HG03159 (cell line): ENCODE measurements around the gene NAA15.
"Not testable (repeated sequence)": the region's sequence is repeated elsewhere in the genome, so short reads cannot be mapped to it uniquely, and the experiment has no call there.

Experiments
- ATAC-seq: cut with Tn5 transposase; IDR thresholded peaks from one replicate; pipeline ENCODE4 v1.9.1; 2021; ENCODE audit warnings: mild to moderate bottlenecking, moderate library complexity; ENCODE audit not compliant: unreplicated experiment

NAA15 gene

GRCh38 chr4:139337612-139338011 is 36.3 kb downstream of the NAA15 start:
- ATAC-seq: no peak

- ATAC-seq: no peak
Observed at GRCh38 chr4:139361301-139361700, 60.0 kb downstream of the NAA15 start.

DNA sequence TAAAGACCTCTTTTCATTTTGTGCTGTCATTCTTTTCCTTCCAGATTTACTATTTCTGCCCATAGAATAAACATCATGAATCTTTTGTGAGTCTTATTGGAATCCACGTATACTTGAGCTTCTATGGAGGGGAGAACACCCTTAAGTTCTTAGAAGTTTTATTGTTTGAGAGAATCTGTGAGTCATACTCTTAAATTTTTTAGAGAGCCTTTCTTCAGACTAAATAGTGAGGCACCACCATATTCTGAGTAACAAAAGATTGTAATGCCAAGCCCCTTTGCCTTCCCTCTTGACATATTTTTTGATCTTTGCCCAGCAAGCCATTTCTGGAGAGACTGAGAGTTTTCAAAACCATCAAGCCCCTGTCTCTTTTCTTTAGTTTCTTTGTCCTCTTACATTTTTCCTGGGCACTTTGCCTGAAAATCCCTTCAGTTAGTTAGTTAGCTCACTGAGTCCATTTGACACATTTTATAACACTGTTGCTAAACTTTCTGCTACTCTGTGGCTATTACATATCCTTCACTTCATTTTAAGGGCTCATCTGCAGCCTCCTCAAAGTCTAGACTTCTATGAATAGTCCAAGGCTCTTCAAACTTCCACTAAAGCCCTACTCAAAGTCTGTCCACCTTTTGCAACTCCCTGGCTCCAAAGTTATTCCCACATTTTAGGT is 66.3 kb downstream of the NAA15 start:
- no peak for ATAC-seq

GRCh38 chr4:139368998-139369397 is 67.7 kb downstream of the NAA15 start:
- no peak for ATAC-seq

GRCh38 chr4:139374251-139374650 is 72.9 kb downstream of the NAA15 start:
- no peak for ATAC-seq

DNA sequence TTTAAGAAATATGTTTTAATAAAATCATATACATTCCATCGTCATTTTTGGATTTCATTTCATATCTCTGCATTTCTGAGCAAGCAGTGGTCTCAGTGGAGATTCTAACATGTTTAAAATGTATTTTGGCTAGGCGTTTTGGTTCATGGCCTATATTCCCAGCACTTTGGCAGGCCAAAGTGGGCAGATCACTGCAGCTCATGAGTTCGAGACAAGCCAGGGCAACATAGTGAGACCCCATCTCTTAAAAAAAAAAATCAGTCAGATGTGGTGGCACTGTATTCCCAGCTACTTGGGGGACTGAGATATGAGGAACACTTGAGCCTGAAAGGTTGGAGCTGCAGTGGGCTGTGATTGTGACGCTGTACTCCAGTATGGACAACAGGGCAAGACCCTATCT is 85.1 kb downstream of the NAA15 start:
- ATAC-seq: no peak

DNA sequence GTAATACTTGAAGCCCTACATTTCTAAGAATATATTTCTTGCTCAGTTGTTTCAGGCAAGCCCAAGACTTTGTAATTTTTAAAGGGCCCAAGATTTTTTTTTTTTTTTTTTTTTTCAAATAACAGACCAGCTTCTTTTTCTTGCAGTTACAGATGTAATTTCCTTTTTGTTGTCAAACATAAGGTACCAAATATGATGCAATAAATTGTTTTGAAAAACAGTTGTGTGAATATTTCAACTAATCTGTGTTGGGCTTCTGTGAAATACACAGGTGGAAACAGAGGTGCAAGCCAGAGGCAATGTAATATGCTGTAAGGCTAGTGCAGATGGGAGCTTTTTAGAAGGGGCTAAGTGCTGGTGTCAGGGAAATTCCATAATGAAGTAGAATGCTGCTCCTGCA is 87.8 kb downstream of the NAA15 start:
- no peak for ATAC-seq

DNA sequence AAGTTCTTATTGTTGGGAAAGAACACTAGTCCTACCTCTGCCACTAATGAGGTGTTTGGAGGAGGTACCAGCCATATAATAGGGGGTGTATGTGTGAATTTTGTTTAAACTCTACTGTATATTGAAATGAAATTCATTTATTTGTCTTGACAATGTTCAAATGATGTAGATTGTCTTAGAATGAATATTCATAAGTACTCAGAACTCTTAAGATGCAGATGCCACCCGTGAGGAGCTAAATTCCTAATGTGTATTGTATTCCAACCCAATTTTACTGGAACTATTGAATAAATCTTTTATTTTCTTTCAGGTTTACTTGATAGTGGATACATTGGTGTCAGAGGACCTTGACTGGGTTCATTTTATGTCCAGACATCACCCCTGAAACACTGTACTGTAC is 88.7 kb downstream of the NAA15 start:
- no peak for ATAC-seq

DNA sequence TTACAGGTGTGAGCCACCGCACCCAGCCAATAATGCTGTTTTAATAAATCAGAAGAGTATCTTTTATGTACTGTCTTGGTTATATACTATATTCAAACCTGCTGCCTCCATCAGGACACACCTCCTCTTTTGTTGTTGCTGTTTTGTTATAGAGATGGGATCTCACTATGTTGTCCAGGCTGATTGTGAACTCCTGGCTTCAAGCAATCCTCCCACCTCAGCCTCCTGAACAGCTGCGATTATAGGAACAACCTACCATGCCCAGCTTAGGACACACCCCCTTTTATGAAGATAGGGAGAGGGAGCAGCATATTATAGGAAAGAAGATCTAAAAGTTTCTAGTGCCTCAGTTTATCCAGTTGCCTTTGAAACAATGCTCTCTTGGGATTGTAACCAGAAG is 90.4 kb downstream of the NAA15 start:
- ATAC-seq: no peak

DNA sequence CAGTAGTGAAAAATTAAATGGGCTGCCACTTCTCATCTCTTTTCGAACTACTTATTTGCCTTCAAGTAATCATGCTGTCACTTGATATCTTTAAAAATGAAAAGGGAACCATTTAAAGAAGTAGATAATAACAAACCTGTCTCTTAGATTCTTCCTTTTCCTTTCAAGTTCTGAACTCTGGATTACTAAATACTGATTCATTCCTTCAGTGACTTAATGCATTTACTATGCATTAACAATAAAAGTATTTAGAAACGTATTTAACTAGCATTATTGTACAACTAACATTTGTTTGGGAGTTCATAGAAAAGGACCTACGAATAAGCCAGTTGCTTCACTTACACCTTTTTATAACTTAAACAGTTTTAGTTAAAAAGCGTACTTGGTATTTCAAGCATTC is 91.5 kb downstream of the NAA15 start:
- no peak for ATAC-seq

GRCh38 chr4:139401368-139401767 is 100.1 kb downstream of the NAA15 start:
- ATAC-seq: no peak

DNA sequence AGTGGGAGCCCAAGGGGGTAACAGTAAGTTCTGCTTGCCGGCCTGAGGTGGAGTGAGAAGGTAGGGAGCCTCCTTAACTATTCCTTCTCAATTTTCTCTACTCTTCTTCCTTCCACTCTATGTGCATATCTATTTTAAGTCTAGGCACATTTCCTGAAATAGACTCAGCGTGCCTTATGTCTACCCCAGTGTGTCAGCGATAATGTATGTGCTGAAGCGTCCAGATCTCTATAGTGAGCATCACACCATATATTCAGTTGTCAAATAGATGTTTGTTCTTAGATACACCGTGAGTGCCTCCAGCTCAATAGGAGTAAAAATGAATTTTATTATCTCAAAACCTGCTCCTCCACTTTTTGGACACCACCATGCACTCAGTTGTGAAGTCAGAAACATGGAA is 101.1 kb downstream of the NAA15 start:
- ATAC-seq: no peak

DNA sequence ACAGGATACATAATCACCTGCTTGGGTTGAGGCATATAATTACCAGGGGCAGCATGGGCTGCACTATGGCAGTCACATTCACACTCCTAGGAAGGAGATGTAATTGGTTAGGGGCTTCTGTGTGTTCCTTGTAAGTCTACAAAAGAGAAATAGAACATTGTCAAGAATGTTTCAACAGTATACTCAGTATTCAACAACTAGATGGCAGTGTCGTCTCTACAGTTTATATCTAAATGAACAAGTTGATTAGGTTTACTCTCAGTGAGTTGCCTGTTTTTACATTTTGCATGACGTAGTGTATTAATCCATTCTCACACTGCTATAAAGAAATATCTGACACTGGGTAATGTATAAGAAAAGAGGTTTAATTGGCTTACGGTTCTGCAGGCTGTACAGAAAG is 102.2 kb downstream of the NAA15 start:
- ATAC-seq: no peak

DNA sequence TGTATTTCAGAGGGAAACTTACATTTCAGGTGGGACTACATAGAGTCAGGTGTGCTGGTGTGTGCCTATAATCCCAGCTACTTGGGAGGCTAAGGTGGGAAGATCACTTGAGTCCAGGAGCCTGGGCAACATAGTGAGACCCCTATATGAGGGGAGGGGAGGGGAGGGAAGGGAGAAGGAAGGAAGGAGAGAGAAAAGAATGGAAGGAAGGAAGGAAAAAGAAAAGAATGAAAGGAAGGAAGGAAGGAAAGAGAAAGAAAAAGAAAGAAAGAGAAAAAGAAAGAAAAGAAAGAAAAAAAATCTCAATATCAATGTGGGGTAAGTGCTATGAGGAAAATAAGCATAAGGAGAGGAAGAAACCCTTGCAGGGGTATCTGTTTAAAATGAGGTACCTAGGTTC is 109.0 kb downstream of the NAA15 start:
- no peak for ATAC-seq

DNA sequence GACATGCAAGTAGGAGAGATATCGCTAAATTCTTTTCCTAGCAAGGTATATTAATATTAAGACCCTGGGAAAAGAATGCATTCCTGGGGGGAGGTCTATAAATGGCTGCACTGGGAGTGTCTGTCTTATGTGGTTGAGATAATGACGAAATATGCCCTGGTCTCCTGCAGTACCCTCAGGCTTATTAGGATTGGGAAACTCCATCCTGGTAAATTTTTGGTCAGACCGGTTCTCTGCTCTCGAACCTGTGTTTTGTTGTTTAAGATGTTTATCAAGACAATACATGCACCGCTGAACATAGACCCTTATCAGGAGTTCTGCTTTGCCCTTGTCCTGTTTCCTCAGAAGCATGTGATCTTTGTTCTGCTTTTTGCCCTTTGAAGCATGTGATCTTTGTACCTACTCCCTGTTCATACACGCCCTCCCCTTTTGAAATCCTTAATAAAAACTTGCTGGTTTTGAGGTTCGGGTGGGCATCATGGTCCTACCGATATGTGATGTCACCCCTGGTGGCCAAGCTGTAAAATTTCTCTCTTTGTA is 113.4 kb downstream of the NAA15 start:
- ATAC-seq: not testable (repeated sequence)

GRCh38 chr4:139416073-139416673 is 114.9 kb downstream of the NAA15 start:
- ATAC-seq: no peak

GRCh38 chr4:139419388-139419914 is 118.1 kb downstream of the NAA15 start:
- ATAC-seq: peak; percentile 83

DNA sequence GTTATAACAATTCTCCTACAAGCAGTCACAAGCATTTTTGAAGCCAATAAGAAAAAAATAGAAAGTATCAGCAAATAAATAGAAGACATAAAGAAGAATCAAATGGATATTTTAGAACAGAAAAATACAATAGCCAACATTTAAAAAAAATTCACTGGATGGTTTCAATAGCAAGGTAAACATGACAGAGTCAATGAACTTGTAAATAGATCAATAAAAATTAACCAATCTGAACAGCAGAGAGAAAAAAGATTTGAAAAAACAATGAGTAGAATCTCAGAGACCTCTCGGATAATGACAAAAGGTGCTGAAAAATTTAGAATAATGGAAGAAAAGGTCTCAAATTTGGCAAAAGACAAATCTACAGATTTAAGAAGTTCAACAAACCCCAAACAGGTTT is 119.3 kb downstream of the NAA15 start:
- ATAC-seq: no peak

GRCh38 chr4:139436122-139436521 is 134.8 kb downstream of the NAA15 start:
- ATAC-seq: no peak

DNA sequence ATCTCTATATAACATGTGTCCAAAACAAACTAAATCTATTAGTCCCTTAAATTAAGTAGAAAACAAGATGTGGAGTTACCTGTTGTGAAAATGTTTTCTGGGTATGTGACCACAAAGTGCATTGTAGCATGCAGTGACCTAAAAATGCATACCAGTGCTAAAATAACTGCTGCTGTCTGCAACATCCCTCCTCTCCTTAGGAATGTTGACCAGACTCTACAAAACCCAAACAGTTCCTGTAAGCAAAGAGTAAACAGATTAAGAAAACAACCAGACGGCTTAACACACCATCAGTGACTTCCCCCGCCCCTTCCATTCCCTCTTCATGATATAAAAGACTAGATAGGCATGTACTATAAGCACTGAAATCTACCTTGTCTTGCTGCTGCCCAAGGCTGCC is 136.8 kb downstream of the NAA15 start:
- ATAC-seq: no peak

- ATAC-seq: no peak
Observed at GRCh38 chr4:139441029-139441428, 139.7 kb downstream of the NAA15 start.

- no peak for ATAC-seq
Observed at GRCh38 chr4:139443661-139444060, 142.4 kb downstream of the NAA15 start.
